Kidney (tissue), 14 donors: ENCODE data around the gene NUP210. TPM values are rescaled to one million over a fixed set of nuclear protein-coding genes. Genes with fewer than 3 reads are reported as not detected.

Experiments
- DNase-seq, 5 donors: peaks; one replicate each; pipeline ENCODE4 v3.0.0-alpha.2; 2013 to 2020
- FAIRE-seq: peaks from 2 replicates; lab custom pipeline; 2012; peaks lifted over from hg19 to GRCh38; lab: Jason Lieb, UNC
- H3K27ac ChIP-seq, 2 donors: one replicate each; pipeline ENCODE4 v1.7.0; 2013; ENCODE audit warnings: low read depth in 2 of 2, low read length in 2 of 2, inconsistent platforms in 1 of 2
- H3K27me3 ChIP-seq: one replicate; pipeline ENCODE4 v1.7.1; 2013; ENCODE audit warnings: low read length, inconsistent platforms; ENCODE audit not compliant: control insufficient read depth, insufficient read depth
- H3K36me3 ChIP-seq, 3 donors: one replicate each; pipeline versions ENCODE4 v1.7.0 to v1.7.1; 2013; ENCODE audit warnings: low read length in 3 of 3, control low read depth in 1 of 3, inconsistent platforms in 1 of 3; ENCODE audit not compliant: insufficient read depth in 3 of 3, control insufficient read depth in 2 of 3
- H3K4me1 ChIP-seq, 3 donors: one replicate each; pipeline versions ENCODE4 v1.7.0 to v1.7.1; 2013; ENCODE audit warnings: low read length in 3 of 3, inconsistent platforms in 1 of 3, low read depth in 1 of 3; ENCODE audit not compliant: control insufficient read depth in 2 of 3, insufficient read depth in 2 of 3
- H3K4me3 ChIP-seq, 3 donors: one replicate each; pipeline versions ENCODE4 v1.7.0 to v1.8.1; 2013; ENCODE audit warnings: low read length in 3 of 3, control low read depth in 1 of 3, inconsistent platforms in 1 of 3
- H3K9ac ChIP-seq, 3 donors: one replicate each; pipeline versions ENCODE4 v1.7.0 to v1.7.1; 2013; ENCODE audit warnings: low read length in 3 of 3, control low read depth in 1 of 3, inconsistent platforms in 1 of 3
- H3K9me3 ChIP-seq, 3 donors: one replicate each; pipeline versions ENCODE4 v1.7.0 to v1.7.1; 2013; ENCODE audit warnings: low read length in 3 of 3, control low read depth in 1 of 3, inconsistent platforms in 1 of 3; ENCODE audit not compliant: control insufficient read depth in 2 of 3, insufficient read depth in 1 of 3
- CTCF ChIP-seq: IDR thresholded peaks from 3 replicates; pipeline ENCODE4 v1.5.1; 2012; ENCODE audit warnings: mild to moderate bottlenecking, moderate library complexity, borderline replicate concordance; ENCODE audit not compliant: insufficient read depth; ENCODE audit errors: extremely low read depth
- intact Hi-C: fragments of 100-400 bp; cut with DNase I; formaldehyde crosslinking; loops from one replicate; pipeline ENCODE4 v1.11.1; 2022
- polyA plus RNA-seq: library from polyadenylated mRNA; stranded (reverse); fragments of 350-450 nt; fragmentation: Illumina TruSeq; extraction: RNeasy Lipid Tissue Mini Kit (QIAGEN cat#74804); gene quantifications from one replicate; pipeline ENCODE4 v1.2.3, GENCODE V29; 2014; ENCODE audit warnings: low read depth, low replicate concordance; ENCODE audit not compliant: insufficient read depth
- total RNA-seq: library from RNA; stranded (reverse); fragmentation: NEBNext Ultra II Directional; extraction: Animal tissue kit (Norgen Biotek cat#: 25700); gene quantifications from one replicate; pipeline ENCODE4 v1.2.1, GENCODE V29; 2021
- donor health status: control.
- donor health status: control.
- donor health status: control.
- donor health status: control.
- donor health status: control.
- donor health status: DM: yes; HTN: yes; CAD: no.
- donor health status: Normal renal cell carcinoma (clear cell type).

NUP210 gene
- total and polyA plus RNA-seq, 2 donors from 2014 or later: 5.6 to 22.9 TPM

- peaks cover 0 to 9% (median 0%) of the 10 kb centered on the region in 3 donors for H3K4me1 ChIP-seq
- H3K9ac ChIP-seq: no peak overlapping the region
- H3K36me3 ChIP-seq: no peaks in the 10 kb centered on the region
- FAIRE-seq: no peak
- DNase-seq: no peak
- no peak overlapping the region for H3K27ac ChIP-seq
- H3K4me3 ChIP-seq: no peak overlapping the region
- H3K27me3 ChIP-seq: no peaks in the 10 kb centered on the region
- TF ChIP-seq CTCF: no peak
- intact Hi-C loops: no loop called here
- H3K9me3 ChIP-seq: no peaks in the 10 kb centered on the region
Measured at GRCh38 chr3:13415236-13415986, 4.7 kb downstream of the NUP210 start.

GRCh38 chr3:13414040-13414729 lies 5.9 kb downstream of the NUP210 start:
- Histone ChIP-seq H3K4me3 (no peak overlapping the region), H3K9me3 (no peaks in the 10 kb centered on the region), H3K27ac (no peak overlapping the region), H3K9ac (no peak overlapping the region), H3K36me3 (no peaks in the 10 kb centered on the region), H3K4me1 (peaks cover 0 to 8% (median 0%) of the 10 kb centered on the region in 3 donors), H3K27me3 (no peaks in the 10 kb centered on the region)
- intact Hi-C loops: no loop called here
- FAIRE-seq: no peak
- DNase-seq: peak in 1 of 5 donors; percentile 83
- TF ChIP-seq CTCF: no peak

- intact Hi-C loops: no loop called here
- Histone ChIP-seq H3K9me3 (peaks cover 0 to 5% (median 0%) of the 10 kb centered on the region in 3 donors), H3K4me1 (peaks cover 0 to 4% (median 0%) of the 10 kb centered on the region in 3 donors), H3K27ac (no peak overlapping the region), H3K27me3 (no peaks in the 10 kb centered on the region), H3K4me3 (no peak overlapping the region), H3K36me3 (no peaks in the 10 kb centered on the region), H3K9ac (no peak overlapping the region)
- no peak for FAIRE-seq
- DNase-seq: peak in 1 of 5 donors; percentile 1
- TF ChIP-seq CTCF: no peak
Measured at GRCh38 chr3:13411186-13411860, 8.8 kb downstream of the NUP210 start.
